Rectal smooth muscle tissue (tissue), 1 donor: ENCODE results near the gene WDR47.
A peak's percentile ranks its signal among the peaks of the same experiment; 100 is the strongest.
"Not testable (repeated sequence)": the region's sequence is repeated elsewhere in the genome, so short reads cannot be mapped to it uniquely, and the experiment has no call there.

Source experiments
- H3K27ac ChIP-seq: one replicate; pipeline ENCODE4 v1.7.0; 2013; ENCODE audit warnings: low read depth, low read length, inconsistent platforms
- H3K27me3 ChIP-seq: one replicate; pipeline ENCODE4 v1.7.0; 2013; ENCODE audit warnings: low read length; ENCODE audit not compliant: control insufficient read depth, insufficient read depth
- H3K36me3 ChIP-seq: one replicate; pipeline ENCODE4 v1.7.0; 2013; ENCODE audit warnings: low read length; ENCODE audit not compliant: control insufficient read depth, insufficient read depth
- H3K4me1 ChIP-seq: one replicate; pipeline ENCODE4 v1.7.0; 2013; ENCODE audit warnings: low read length; ENCODE audit not compliant: control insufficient read depth, insufficient read depth
- H3K4me3 ChIP-seq: one replicate; pipeline ENCODE4 v1.7.0; 2013; ENCODE audit warnings: low read length
- H3K9ac ChIP-seq: one replicate; pipeline ENCODE4 v1.7.0; 2013; ENCODE audit warnings: low read length

WDR47 gene

GRCh38 chr1:109046671-109047070 lies 4.8 kb upstream of the WDR47 start:
- H3K9ac ChIP-seq, result no peak overlapping the region
- no peaks in the 10 kb centered on the region for H3K4me1 ChIP-seq
- no peak overlapping the region for H3K4me3 ChIP-seq
- H3K27me3 ChIP-seq, result no peaks in the 10 kb centered on the region
- H3K36me3 ChIP-seq, result no peaks in the 10 kb centered on the region
- no peak overlapping the region for H3K27ac ChIP-seq

DNA sequence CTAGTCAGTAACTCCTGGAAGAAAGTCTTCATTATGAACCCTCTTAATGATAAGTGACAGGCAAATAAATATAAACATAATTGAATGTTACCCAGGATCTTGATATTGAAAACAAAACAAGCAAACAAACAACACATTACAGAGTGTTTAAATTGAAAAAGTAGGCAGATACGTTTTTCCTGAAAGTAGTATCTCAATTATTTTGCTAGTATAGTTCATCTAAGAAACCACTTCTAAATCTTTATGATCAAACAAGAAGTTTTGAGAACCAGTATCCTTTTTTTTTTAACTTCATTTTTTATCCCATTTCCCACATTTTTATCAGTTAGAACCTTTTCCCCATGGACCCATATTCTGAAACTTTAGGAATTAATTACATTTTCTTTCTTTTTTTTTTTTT lies 3.7 kb upstream of the WDR47 start:
- Histone ChIP-seq H3K27ac (no peak overlapping the region), H3K4me3 (no peak overlapping the region), H3K4me1 (no peaks in the 10 kb centered on the region), H3K27me3 (no peaks in the 10 kb centered on the region), H3K9ac (no peak overlapping the region), H3K36me3 (no peaks in the 10 kb centered on the region)

GRCh38 chr1:109040989-109041620 lies 797 bp downstream of the WDR47 start:
- H3K36me3 ChIP-seq, result no peaks in the 10 kb centered on the region
- peak overlapping the region; percentile 57 for H3K9ac ChIP-seq
- H3K4me1 ChIP-seq, result no peaks in the 10 kb centered on the region
- H3K4me3 ChIP-seq, result peak overlapping the region; percentile 91
- no peaks in the 10 kb centered on the region for H3K27me3 ChIP-seq
- peak overlapping the region; percentile 53 for H3K27ac ChIP-seq

- H3K36me3 ChIP-seq, result no peaks in the 10 kb centered on the region
- H3K27ac ChIP-seq, result no peak overlapping the region
- H3K27me3 ChIP-seq, result no peaks in the 10 kb centered on the region
- H3K4me1 ChIP-seq, result no peaks in the 10 kb centered on the region
- H3K9ac ChIP-seq, result no peak overlapping the region
- peak overlapping the region; percentile 91 for H3K4me3 ChIP-seq
Measured at GRCh38 chr1:109040627-109040988, 1.3 kb downstream of the WDR47 start.

DNA sequence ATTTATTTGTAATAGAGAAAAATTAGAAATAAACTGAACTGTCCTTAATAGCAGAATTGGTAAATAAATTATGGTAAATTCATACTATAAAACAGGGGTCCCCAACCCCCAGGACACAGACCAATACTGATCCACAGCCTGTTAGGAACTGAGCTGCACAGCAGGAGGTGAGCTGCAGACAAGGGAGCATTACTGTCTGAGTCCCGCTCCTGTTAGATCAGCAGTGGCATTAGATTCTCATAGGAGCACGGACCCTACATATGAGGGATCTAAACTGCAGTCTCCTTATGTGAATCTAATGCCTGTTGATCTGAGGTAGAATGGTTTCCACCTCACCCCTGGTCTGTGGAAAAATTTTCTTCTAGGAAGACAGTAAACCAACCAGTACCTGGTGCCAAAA lies 7.5 kb downstream of the WDR47 start:
- no peaks in the 10 kb centered on the region for H3K27me3 ChIP-seq
- H3K4me1 ChIP-seq, result no peaks in the 10 kb centered on the region
- H3K9ac ChIP-seq, result no peak overlapping the region
- H3K27ac ChIP-seq, result no peak overlapping the region
- no peak overlapping the region for H3K4me3 ChIP-seq
- no peaks in the 10 kb centered on the region for H3K36me3 ChIP-seq

GRCh38 chr1:109029493-109029892 lies 12.4 kb downstream of the WDR47 start:
- H3K27me3 ChIP-seq, H3K4me1 ChIP-seq, H3K27ac ChIP-seq, H3K9ac ChIP-seq, H3K36me3 ChIP-seq, H3K4me3 ChIP-seq: not testable (repeated sequence)

- no peaks in the 10 kb centered on the region for H3K36me3 ChIP-seq
- H3K4me1 ChIP-seq, result no peaks in the 10 kb centered on the region
- H3K27ac ChIP-seq, result no peak overlapping the region
- no peak overlapping the region for H3K9ac ChIP-seq
- no peak overlapping the region for H3K4me3 ChIP-seq
- H3K27me3 ChIP-seq, result no peaks in the 10 kb centered on the region
Measured at GRCh38 chr1:109027841-109028240, 14.1 kb downstream of the WDR47 start.

DNA sequence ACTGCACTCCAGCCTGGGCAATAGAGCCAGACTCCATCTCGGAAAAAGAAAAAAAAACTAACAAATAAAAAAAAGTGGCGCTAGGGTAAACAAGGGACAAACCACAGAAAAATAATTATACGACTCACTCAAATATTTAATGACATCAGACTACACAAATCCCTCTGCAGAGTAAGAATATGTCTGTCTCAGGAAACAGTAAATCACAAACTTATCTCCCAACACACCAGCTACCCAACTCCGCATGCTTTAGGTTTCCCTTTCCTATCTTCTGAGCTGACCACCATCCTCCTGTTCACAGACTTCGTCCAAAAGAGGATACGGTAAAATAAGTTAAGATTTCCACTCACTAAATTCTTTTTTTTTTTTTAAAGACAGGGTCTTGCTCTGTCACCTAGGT lies 16.2 kb downstream of the WDR47 start:
- no peak overlapping the region for H3K27ac ChIP-seq
- H3K9ac ChIP-seq, result no peak overlapping the region
- H3K27me3 ChIP-seq, result no peaks in the 10 kb centered on the region
- H3K4me1 ChIP-seq, result no peaks in the 10 kb centered on the region
- H3K4me3 ChIP-seq, result no peak overlapping the region
- no peaks in the 10 kb centered on the region for H3K36me3 ChIP-seq

DNA sequence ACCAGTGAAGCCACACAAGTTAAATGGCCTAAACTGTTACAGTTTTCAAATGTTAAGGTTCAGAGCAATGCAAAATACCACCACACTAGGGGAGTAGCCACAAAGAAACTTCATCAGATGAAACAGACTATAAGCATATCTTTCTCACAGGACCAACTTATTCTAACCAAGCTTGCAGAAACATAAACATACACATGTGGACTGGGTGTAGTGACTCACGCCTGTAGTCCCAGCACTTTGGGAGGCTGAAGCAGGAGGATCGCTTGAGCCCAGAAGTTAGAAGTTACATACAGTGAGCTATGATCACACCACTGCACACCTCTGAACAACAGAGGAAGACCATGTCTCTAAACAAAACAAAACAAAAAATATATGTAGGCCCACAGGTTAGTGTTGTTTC lies 17.3 kb downstream of the WDR47 start:
- H3K4me3 ChIP-seq, result no peak overlapping the region
- H3K4me1 ChIP-seq, result no peaks in the 10 kb centered on the region
- no peak overlapping the region for H3K9ac ChIP-seq
- H3K27ac ChIP-seq, result no peak overlapping the region
- no peaks in the 10 kb centered on the region for H3K36me3 ChIP-seq
- no peaks in the 10 kb centered on the region for H3K27me3 ChIP-seq

DNA sequence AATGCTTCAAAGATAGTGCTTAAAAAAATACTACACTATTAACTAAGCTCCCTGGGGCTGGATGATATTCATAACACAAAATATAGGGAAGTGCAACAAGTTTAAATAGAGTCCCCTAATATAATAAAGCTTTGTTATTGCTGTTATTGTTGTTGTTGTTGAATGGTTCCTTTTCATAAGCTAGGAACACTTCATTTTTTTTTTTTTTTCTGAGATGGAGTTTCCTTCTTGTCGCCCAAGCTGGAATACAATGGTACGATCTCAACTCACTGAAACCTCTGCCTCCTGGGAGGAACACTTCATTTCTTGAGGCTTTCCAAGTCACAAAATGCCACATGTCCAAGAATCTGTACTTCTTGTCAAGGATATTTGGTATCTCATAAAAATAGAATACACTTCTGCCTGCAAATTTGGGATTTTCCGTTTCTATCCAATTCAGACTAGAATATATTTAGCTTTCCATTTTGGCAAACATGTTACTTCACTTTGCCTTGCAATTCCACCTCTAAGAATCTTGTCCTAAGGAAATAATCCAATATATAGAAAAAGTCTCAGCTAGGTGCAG lies 21.1 kb downstream of the WDR47 start:
- no peaks in the 10 kb centered on the region for H3K27me3 ChIP-seq
- no peak overlapping the region for H3K9ac ChIP-seq
- H3K27ac ChIP-seq, result no peak overlapping the region
- no peaks in the 10 kb centered on the region for H3K4me1 ChIP-seq
- no peak overlapping the region for H3K4me3 ChIP-seq
- no peaks in the 10 kb centered on the region for H3K36me3 ChIP-seq

GRCh38 chr1:109017719-109018118 lies 24.2 kb downstream of the WDR47 start:
- not testable (repeated sequence) for H3K9ac ChIP-seq, H3K27me3 ChIP-seq, H3K4me1 ChIP-seq, H3K4me3 ChIP-seq, H3K36me3 ChIP-seq, H3K27ac ChIP-seq

- no peak overlapping the region for H3K27ac ChIP-seq
- no peak overlapping the region for H3K9ac ChIP-seq
- H3K36me3 ChIP-seq, result peaks cover 7% of the 10 kb centered on the region
- no peak overlapping the region for H3K4me3 ChIP-seq
- no peaks in the 10 kb centered on the region for H3K4me1 ChIP-seq
- H3K27me3 ChIP-seq, result no peaks in the 10 kb centered on the region
Measured at GRCh38 chr1:109017134-109017533, 24.8 kb downstream of the WDR47 start.

GRCh38 chr1:109011335-109011734 lies 30.6 kb downstream of the WDR47 start:
- Histone ChIP-seq H3K36me3 (peaks cover 15% of the 10 kb centered on the region), H3K27ac (no peak overlapping the region)

More at GRCh38 chr1:109011335-109011734, 30.6 kb downstream of the WDR47 start:
- Histone ChIP-seq H3K9ac (no peak overlapping the region), H3K4me1 (no peaks in the 10 kb centered on the region), H3K27me3 (no peaks in the 10 kb centered on the region), H3K4me3 (no peak overlapping the region)
